Pancreas (tissue), 10 donors: Measurements from ENCODE around the gene CXCL3. TPM values are rescaled to one million over a fixed set of nuclear protein-coding genes. Genes with fewer than 3 reads are reported as not detected.

Source experiments
- ATAC-seq, 4 donors: fragments of 200-7000 bp; cut with Tn5 transposase; one replicate each; pipeline versions ENCODE4 v1.8.0 to v1.9.1; 2020; ENCODE audit warnings: mild to moderate bottlenecking in 4 of 4, moderate library complexity in 4 of 4
- DNase-seq, 6 donors: peaks; one replicate each; pipeline ENCODE4 v3.0.0-alpha.2; 2020
- FAIRE-seq: peaks from 2 replicates; lab custom pipeline; 2012; peaks lifted over from hg19 to GRCh38; lab: Jason Lieb, UNC
- H3K27ac ChIP-seq, 4 donors: fragments of 200-600 bp; sonication (generic); 1 replicate in 3 of 4; 2 replicates in 1 of 4; pipeline versions ENCODE4 v1.5.0 to v1.8.0; 2020
- H3K27me3 ChIP-seq, 4 donors: fragments of 200-600 bp; one replicate each; pipeline ENCODE4 v1.8.0; 2021
- H3K36me3 ChIP-seq, 3 donors: fragments of 200-600 bp; sonication (generic) in 1 of 3; one replicate each; pipeline versions ENCODE4 v1.5.0 to v1.8.0; 2020 to 2021
- H3K4me1 ChIP-seq, 3 donors: fragments of 200-600 bp; one replicate each; pipeline ENCODE4 v1.8.0; 2021
- H3K4me3 ChIP-seq, 4 donors: fragments of 200-600 bp; sonication (generic) in 2 of 4; one replicate each; pipeline versions ENCODE4 v1.5.0 to v1.8.0; 2020 to 2021
- H3K9me3 ChIP-seq, 4 donors: fragments of 200-600 bp; one replicate each; pipeline ENCODE4 v1.8.0; 2021
- CTCF ChIP-seq, 4 donors: fragments of 200-600 bp; sonication (generic) in 3 of 4; IDR thresholded peaks; one replicate each; pipeline versions ENCODE4 v1.5.0 to v1.8.0; 2021; ENCODE audit warnings: antibody characterized with exemption in 4 of 4
- WGBS, 2 donors: extraction: QIAGEN DNeasy Blood & Tissue Kit; methylation state at CpG; one replicate each; pipeline ENCODE4 v1.1.7; 2013; 5-methylcytosine and 5-hydroxymethylcytosine counted together
- intact Hi-C, 3 donors: fragments of 100-400 bp; cut with DNase I; formaldehyde crosslinking; loops; one replicate each; pipeline versions ENCODE4 v1.11.1 to v1.14.2; 2022
- polyA plus RNA-seq, 2 donors: library from polyadenylated mRNA; stranded (reverse); fragments of 200-250 nt; gene quantifications; one replicate each; pipeline ENCODE4 v1.2.3, GENCODE V29; 2013
- total RNA-seq, 6 donors: library from RNA; stranded (reverse); fragmentation: NEBNext Ultra II Directional in 4 of 6; extraction: Animal tissue kit (Norgen Biotek cat#: 25700) in 4 of 6; gene quantifications; one replicate each; pipeline versions ENCODE4 v1.2.1 to v1.2.4, GENCODE V29; 2021 to 2023
- donor health status: healthy with polysubstance abuse.
- donor health status: DM: no; HTN: no; CAD: no; lungs with moderate emphysema.
- donor health status: DM: no; HTN: no; CAD: no.
- donor health status: control.
- donor health status: control.
- donor health status: Bipolar disorder and iron deficiency.
- donor health status: DM: yes; HTN: yes; CAD: no.
- donor health status: DM: no; HTN: no; CAD: no.
- donor health status: DM: no; HTN: no; CAD: no.
- donor health status: DM: yes; HTN: yes; CAD: no.

Gene CXCL3
- total and polyA plus RNA-seq, 8 donors: 0.60 to 7.3 (median 2.0) TPM

DNA sequence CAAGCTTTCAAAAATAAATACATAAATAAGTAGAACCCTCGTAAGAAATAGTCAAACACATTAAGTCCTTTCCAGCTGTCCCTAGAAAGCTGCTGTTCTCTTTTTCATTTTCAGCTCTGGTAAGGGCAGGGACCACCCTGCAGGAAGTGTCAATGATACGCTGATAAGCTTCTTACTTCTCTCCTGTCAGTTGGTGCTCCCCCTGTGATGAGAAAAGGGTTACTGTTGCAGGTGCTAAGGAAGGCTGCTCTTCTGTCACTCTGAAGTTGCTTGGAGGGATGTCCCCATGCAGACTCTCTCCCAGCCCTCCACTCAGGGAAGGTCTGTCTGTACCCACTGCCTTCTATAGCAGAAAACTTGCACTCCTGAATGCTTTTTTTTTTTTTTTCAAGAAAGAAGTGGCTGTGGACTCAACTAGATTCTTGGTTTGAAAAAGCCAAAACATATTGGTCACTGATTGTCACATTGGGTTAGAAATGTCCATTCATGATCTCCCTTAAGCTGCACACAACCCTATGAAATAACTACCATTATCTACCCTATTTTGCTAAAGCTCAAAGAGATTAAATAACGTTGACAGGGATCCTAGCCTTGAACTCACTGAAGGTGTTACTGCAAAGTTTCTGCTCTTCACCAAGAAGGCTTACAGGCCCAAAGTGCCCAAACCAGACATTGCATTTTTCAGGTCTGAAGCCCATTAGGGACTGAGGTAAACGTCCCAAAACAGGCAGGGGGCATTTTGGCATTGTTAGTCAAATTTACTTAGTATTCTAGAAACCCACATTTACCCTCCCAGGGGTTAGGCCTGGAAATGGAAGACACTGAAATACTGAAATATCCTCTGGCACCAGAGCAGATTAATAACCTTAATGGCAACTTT, 1.2 kb downstream of the CXCL3 start:
- FAIRE-seq (no peak), ATAC-seq (no peak)

GRCh38 chr4:74033739-74034138, 4.8 kb downstream of the CXCL3 start:
- ATAC-seq: no peak
- Histone ChIP-seq H3K27ac (no peak overlapping the region), H3K9me3 (no peaks in the 10 kb centered on the region), H3K4me1 (no peaks in the 10 kb centered on the region), H3K4me3 (no peak overlapping the region), H3K27me3 (no peaks in the 10 kb centered on the region), H3K36me3 (no peaks in the 10 kb centered on the region)
- no peak for TF ChIP-seq CTCF (IDR thresholded peaks at IDR 0.05)
- intact Hi-C loops: no loop called here
- DNase-seq: no peak
- FAIRE-seq: peak; percentile 51

More for the DNA sequence above, 1.2 kb downstream of the CXCL3 start:
- H3K9me3 ChIP-seq: no peaks in the 10 kb centered on the region
- WGBS, 2 donors: 55 to 57% methylated on average over 4 of the region's 4 CpGs
- no peaks in the 10 kb centered on the region for H3K4me1 ChIP-seq
- intact Hi-C loops: no loop called here
- H3K27ac ChIP-seq: no peak overlapping the region
- DNase-seq: no peak
- H3K36me3 ChIP-seq: no peaks in the 10 kb centered on the region
- TF ChIP-seq CTCF (IDR thresholded peaks at IDR 0.05): no peak
- H3K27me3 ChIP-seq: no peaks in the 10 kb centered on the region
- H3K4me3 ChIP-seq: peak overlapping the region in 2 of 4 donors; percentile 70

DNA sequence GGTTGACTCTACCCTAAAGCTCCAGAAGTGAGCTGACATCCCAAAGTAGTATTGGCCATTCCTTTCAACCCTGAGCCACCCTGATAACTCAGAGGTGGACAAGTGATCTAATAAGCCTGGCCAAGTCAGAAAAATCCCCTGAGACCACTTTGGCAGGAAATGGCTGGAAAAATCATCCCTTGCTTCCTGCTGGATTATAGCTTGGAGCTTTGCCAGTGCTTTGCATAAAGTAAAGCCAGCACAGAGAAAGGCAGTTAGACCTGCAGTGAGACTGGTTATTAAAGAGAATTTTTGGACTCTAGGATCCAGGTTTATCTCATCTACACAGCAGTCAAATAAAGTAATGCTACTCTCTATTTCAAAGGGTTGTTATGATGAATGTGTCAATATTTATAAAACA, 6.4 kb downstream of the CXCL3 start:
- no peaks in the 10 kb centered on the region for H3K27me3 ChIP-seq
- H3K36me3 ChIP-seq: no peaks in the 10 kb centered on the region
- no peaks in the 10 kb centered on the region for H3K9me3 ChIP-seq
- DNase-seq (no peak), ATAC-seq (no peak), FAIRE-seq (no peak)
- no peak overlapping the region for H3K4me3 ChIP-seq
- H3K27ac ChIP-seq: no peak overlapping the region
- intact Hi-C loops: no loop called here
- H3K4me1 ChIP-seq: no peaks in the 10 kb centered on the region
- TF ChIP-seq CTCF (IDR thresholded peaks at IDR 0.05): no peak

DNA sequence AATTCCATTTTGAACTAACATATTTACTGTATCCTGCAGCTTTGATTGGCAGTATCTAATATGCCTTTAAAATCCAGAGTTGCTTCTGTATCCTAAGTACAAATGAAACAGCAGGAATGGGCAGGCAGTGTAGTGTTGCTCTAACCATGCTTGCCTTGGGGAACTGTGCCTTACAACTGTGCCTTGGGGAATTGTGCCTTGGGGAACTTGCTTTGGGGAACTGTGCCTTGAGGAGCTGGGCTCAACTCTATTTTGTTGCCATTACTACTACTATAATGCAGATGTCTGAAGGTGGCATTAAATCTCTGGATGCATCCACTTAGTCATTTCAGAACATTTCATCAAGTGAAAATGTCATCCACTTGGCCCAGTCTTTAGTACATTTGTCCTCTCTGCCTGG, 6.9 kb downstream of the CXCL3 start:
- intact Hi-C loops: no loop called here
- no peaks in the 10 kb centered on the region for H3K36me3 ChIP-seq
- no peaks in the 10 kb centered on the region for H3K9me3 ChIP-seq
- ATAC-seq: no peak
- H3K4me3 ChIP-seq: no peak overlapping the region
- no peak overlapping the region for H3K27ac ChIP-seq
- no peak for DNase-seq
- no peaks in the 10 kb centered on the region for H3K27me3 ChIP-seq
- H3K4me1 ChIP-seq: no peaks in the 10 kb centered on the region
- TF ChIP-seq CTCF (IDR thresholded peaks at IDR 0.05): no peak
- FAIRE-seq: no peak

DNA sequence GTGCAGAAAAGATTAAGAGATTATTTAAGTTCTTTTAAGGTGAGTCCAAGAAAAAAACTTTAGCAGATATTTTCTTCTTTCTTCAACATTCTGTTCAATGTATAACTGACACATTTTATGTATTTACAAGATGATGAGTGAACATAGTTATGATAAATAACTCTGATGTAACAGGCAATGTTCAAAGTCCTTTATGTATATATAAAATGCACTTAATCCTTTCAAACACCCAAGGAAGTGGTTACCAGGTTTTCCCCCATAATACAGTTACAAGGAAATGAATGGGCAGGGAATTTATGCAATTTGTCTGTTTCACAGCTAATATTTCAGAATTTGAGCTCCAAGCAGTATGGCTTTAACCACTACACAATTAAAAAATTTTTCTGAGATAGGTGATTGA, 8.2 kb downstream of the CXCL3 start:
- H3K4me3 ChIP-seq: no peak overlapping the region
- H3K4me1 ChIP-seq: no peaks in the 10 kb centered on the region
- no peaks in the 10 kb centered on the region for H3K9me3 ChIP-seq
- FAIRE-seq: no peak
- H3K27ac ChIP-seq: no peak overlapping the region
- no peak for DNase-seq
- intact Hi-C loops: no loop called here
- ATAC-seq: no peak
- TF ChIP-seq CTCF (IDR thresholded peaks at IDR 0.05): no peak
- no peaks in the 10 kb centered on the region for H3K36me3 ChIP-seq
- H3K27me3 ChIP-seq: no peaks in the 10 kb centered on the region
